Neural cell (in vitro differentiated cells): ENCODE data around the gene HECW1. TPM values are rescaled to one million over a fixed set of nuclear protein-coding genes. Genes with fewer than 3 reads are reported as not detected.

Experiments used
- H2AFZ ChIP-seq: fragments of 200-600, 300-800 bp; sonication (generic), shearing (Covaris generic); 2 replicates; pipeline ENCODE4 v1.6.0; 2014; ENCODE audit warnings: low read depth, mild to moderate bottlenecking, antibody characterized with exemption, low read length, moderate library complexity
- H3F3A ChIP-seq: fragments of 200-600 bp; shearing (Covaris generic); 2 replicates; pipeline ENCODE4 v1.6.1; 2016; ENCODE audit warnings: mild to moderate bottlenecking, moderate library complexity, mixed read lengths, antibody characterized with exemption, low read length; ENCODE audit not compliant: insufficient read depth, poor library complexity, severe bottlenecking
- H3K27ac ChIP-seq: fragments of 200-600, 300-800 bp; sonication (generic), shearing (Covaris generic); 2 replicates; pipeline ENCODE4 v1.5.1; 2014; ENCODE audit warnings: mild to moderate bottlenecking, low read length, moderate library complexity
- H3K27me3 ChIP-seq: fragments of 300-800, 200-600 bp; sonication (generic), shearing (Covaris generic); 2 replicates; pipeline ENCODE4 v1.6.0; 2014; ENCODE audit warnings: mild to moderate bottlenecking, low read depth, low read length, moderate library complexity; ENCODE audit not compliant: insufficient read depth
- H3K36me3 ChIP-seq: fragments of 300-800, 200-600 bp; sonication (generic), shearing (Covaris generic); 2 replicates; pipeline ENCODE4 v1.5.1; 2014; ENCODE audit warnings: mild to moderate bottlenecking, antibody characterized with exemption, low read length, moderate library complexity; ENCODE audit not compliant: insufficient read depth
- H3K4me2 ChIP-seq: fragments of 300-800, 200-600 bp; sonication (generic), shearing (Covaris generic); 2 replicates; pipeline ENCODE4 v1.6.0; 2014; ENCODE audit warnings: mild to moderate bottlenecking, low read length
- H3K4me3 ChIP-seq: fragments of 300-800, 200-600 bp; sonication (generic), shearing (Covaris generic); 2 replicates; pipeline ENCODE4 v1.5.1; 2014; ENCODE audit warnings: mild to moderate bottlenecking, low read length, moderate library complexity
- H3K79me2 ChIP-seq: fragments of 200-600 bp; shearing (Covaris generic); replicated peaks from 2 replicates; pipeline ENCODE4 v1.6.0; 2014; ENCODE audit warnings: mild to moderate bottlenecking, low read length, moderate library complexity; ENCODE audit not compliant: insufficient read depth
- H3K9ac ChIP-seq: fragments of 300-800, 200-600 bp; sonication (generic), shearing (Covaris generic); 2 replicates; pipeline ENCODE4 v1.6.1; 2016; ENCODE audit warnings: mild to moderate bottlenecking, low read length, mixed read lengths
- H3K9me2 ChIP-seq: fragments of 200-600 bp; shearing (Covaris generic); 2 replicates; pipeline ENCODE4 v1.6.1; 2016; ENCODE audit warnings: mild to moderate bottlenecking, low read length, mixed read lengths; ENCODE audit not compliant: insufficient read depth
- H3K9me3 ChIP-seq: fragments of 200-600, 300-800 bp; sonication (generic), shearing (Covaris generic); 2 replicates; pipeline ENCODE4 v1.6.1; 2016; ENCODE audit warnings: mild to moderate bottlenecking, mixed run types, low read length, moderate library complexity, mixed read lengths
- H4K20me1 ChIP-seq: fragments of 200-600 bp; shearing (Covaris generic); 2 replicates; pipeline ENCODE4 v1.6.1; 2016; ENCODE audit warnings: mild to moderate bottlenecking, mixed run types; ENCODE audit not compliant: insufficient read depth
- CTCF ChIP-seq: fragments of 450-650 bp; IDR thresholded peaks from 2 replicates; pipeline ENCODE4 v1.5.1; 2014; ENCODE audit warnings: antibody characterized with exemption, mild to moderate bottlenecking, moderate library complexity; ENCODE audit not compliant: poor library complexity, severe bottlenecking
- EP300 ChIP-seq: fragments of 450-650 bp; conservative IDR thresholded peaks from 2 replicates; pipeline ENCODE4 v1.6.1; 2014; ENCODE audit warnings: antibody characterized with exemption, mild to moderate bottlenecking, moderate library complexity; ENCODE audit not compliant: poor library complexity, severe bottlenecking
- EZH2 ChIP-seq: fragments of 200-600, 300-800 bp; shearing (Covaris generic), sonication (generic); IDR thresholded peaks from 2 replicates; pipeline ENCODE4 v1.6.1; 2014; ENCODE audit warnings: antibody characterized with exemption, low read length, borderline replicate concordance, mild to moderate bottlenecking; ENCODE audit not compliant: insufficient read depth, poor library complexity, severe bottlenecking
- MXI1 ChIP-seq: fragments of 450-650 bp; conservative IDR thresholded peaks from 2 replicates; pipeline ENCODE4 v1.6.1; 2014; ENCODE audit warnings: antibody characterized with exemption, mild to moderate bottlenecking; ENCODE audit not compliant: poor library complexity, severe bottlenecking
- POLR2AphosphoS5 ChIP-seq: IDR thresholded peaks from 2 replicates; pipeline ENCODE4 v1.6.1; 2012
- RAD21 ChIP-seq: fragments of 450-650 bp; conservative IDR thresholded peaks from 2 replicates; pipeline ENCODE4 v1.6.1; 2014; ENCODE audit warnings: antibody characterized with exemption, mild to moderate bottlenecking, moderate library complexity
- REST ChIP-seq: IDR thresholded peaks from 2 replicates; pipeline ENCODE4 v1.6.1; 2012; ENCODE audit warnings: borderline replicate concordance
- SMC3 ChIP-seq: fragments of 450-650 bp; conservative IDR thresholded peaks from 2 replicates; pipeline ENCODE4 v1.6.1; 2014; ENCODE audit warnings: antibody characterized with exemption, mild to moderate bottlenecking, moderate library complexity; ENCODE audit not compliant: poor library complexity
- TAF1 ChIP-seq: IDR thresholded peaks from 2 replicates; pipeline ENCODE4 v1.6.1; 2012; ENCODE audit warnings: low read depth
- polyA plus RNA-seq: library from polyadenylated mRNA; depleted of rRNA; stranded (reverse); fragments of >200 nt; gene quantifications from 2 replicates; pipeline ENCODE4 v1.2.3, GENCODE V29; 2014

HECW1 gene
- polyA plus RNA-seq, 1 donor from 2014 or later: 13.8 TPM

- Histone ChIP-seq H3F3A (no peaks in the 10 kb centered on the region), H3K9ac (no peak overlapping the region), H3K27ac (no peak overlapping the region), H3K4me3 (no peak overlapping the region), H3K27me3 (no peaks in the 10 kb centered on the region), H3K36me3 (peaks cover 1% of the 10 kb centered on the region), H3K9me2 (no peaks in the 10 kb centered on the region), H3K9me3 (no peaks in the 10 kb centered on the region), H2AFZ (no peak overlapping the region), H3K4me2 (no peak overlapping the region), H4K20me1 (no peaks in the 10 kb centered on the region), H3K79me2 (no peaks in the 10 kb centered on the region)
- TF ChIP-seq POLR2AphosphoS5 (no peak), EZH2 (no peak), CTCF (no peak)
Observed at GRCh38 chr7:43325595-43325994, 213.1 kb downstream of the HECW1 start.

- H3K9ac ChIP-seq: no peak overlapping the region
- H3K4me3 ChIP-seq: no peak overlapping the region
- H2AFZ ChIP-seq: no peak overlapping the region
- no peak for TF ChIP-seq TAF1
- TF ChIP-seq SMC3: no peak
- no peak for TF ChIP-seq EP300
- no peak for TF ChIP-seq REST
- TF ChIP-seq MXI1: no peak
- no peak for TF ChIP-seq RAD21
- H3K36me3 ChIP-seq: no peaks in the 10 kb centered on the region
- no peaks in the 10 kb centered on the region for H3K27me3 ChIP-seq
- no peaks in the 10 kb centered on the region for H4K20me1 ChIP-seq
- no peaks in the 10 kb centered on the region for H3K9me3 ChIP-seq
- H3K27ac ChIP-seq: no peak overlapping the region
- no peaks in the 10 kb centered on the region for H3F3A ChIP-seq
- H3K79me2 ChIP-seq: no peaks in the 10 kb centered on the region
- H3K4me2 ChIP-seq: no peak overlapping the region
- H3K9me2 ChIP-seq: no peaks in the 10 kb centered on the region
Observed at GRCh38 chr7:43328336-43328735, 215.9 kb downstream of the HECW1 start.

- H3K4me3 ChIP-seq: no peak overlapping the region
- no peaks in the 10 kb centered on the region for H4K20me1 ChIP-seq
- no peak overlapping the region for H2AFZ ChIP-seq
- no peak overlapping the region for H3K4me2 ChIP-seq
- no peak overlapping the region for H3K9ac ChIP-seq
- no peaks in the 10 kb centered on the region for H3F3A ChIP-seq
- no peak overlapping the region for H3K27ac ChIP-seq
- no peaks in the 10 kb centered on the region for H3K9me3 ChIP-seq
- TF ChIP-seq MXI1 (no peak), POLR2AphosphoS5 (no peak), RAD21 (no peak), TAF1 (no peak), EZH2 (no peak), SMC3 (no peak), REST (no peak), CTCF (no peak), EP300 (no peak)
- H3K36me3 ChIP-seq: no peaks in the 10 kb centered on the region
- H3K27me3 ChIP-seq: no peaks in the 10 kb centered on the region
- no peaks in the 10 kb centered on the region for H3K9me2 ChIP-seq
- no peaks in the 10 kb centered on the region for H3K79me2 ChIP-seq
Observed at GRCh38 chr7:43328785-43329380, 216.4 kb downstream of the HECW1 start.
